Measurements from ENCODE around the gene AFF3.

The AFF3 gene

GRCh38 chr2:99851089-99851488 is 291.3 kb downstream of the AFF3 start:
- no peak for DNase-seq (ENCODE audit: low spot score)
- Histone ChIP-seq H3K9me3 (ENCODE audit: severe bottlenecking) (no peaks in the 10 kb centered on the region), H3K27me3 (ENCODE audit: insufficient read depth, poor library complexity, severe bottlenecking) (no peaks in the 10 kb centered on the region), H3K27ac (ENCODE audit: poor library complexity, severe bottlenecking) (no peak overlapping the region), H3K4me3 (ENCODE audit: severe bottlenecking) (no peak overlapping the region), H3K36me3 (ENCODE audit: low read depth) (no peaks in the 10 kb centered on the region), H3K4me1 (ENCODE audit: insufficient read depth, poor library complexity, severe bottlenecking) (no peaks in the 10 kb centered on the region)
- ATAC-seq (ENCODE audit: low read depth) = no peak
- no peak for TF ChIP-seq CTCF (IDR thresholded peaks at IDR 0.05; ENCODE audit: poor library complexity, severe bottlenecking)

- H3K27me3 ChIP-seq (ENCODE audit: insufficient read depth, poor library complexity, severe bottlenecking) = no peaks in the 10 kb centered on the region
- H3K4me1 ChIP-seq (ENCODE audit: insufficient read depth, poor library complexity, severe bottlenecking) = no peaks in the 10 kb centered on the region
- H3K4me3 ChIP-seq (ENCODE audit: severe bottlenecking) = no peak overlapping the region
- no peak for TF ChIP-seq CTCF (IDR thresholded peaks at IDR 0.05; ENCODE audit: poor library complexity, severe bottlenecking)
- H3K27ac ChIP-seq (ENCODE audit: poor library complexity, severe bottlenecking) = no peak overlapping the region
- no peaks in the 10 kb centered on the region for H3K36me3 ChIP-seq (ENCODE audit: low read depth)
- DNase-seq (ENCODE audit: low spot score) (no peak), ATAC-seq (ENCODE audit: low read depth) (no peak)
- no peaks in the 10 kb centered on the region for H3K9me3 ChIP-seq (ENCODE audit: severe bottlenecking)
Measured at GRCh38 chr2:99850084-99850710, 292.2 kb downstream of the AFF3 start.

DNA sequence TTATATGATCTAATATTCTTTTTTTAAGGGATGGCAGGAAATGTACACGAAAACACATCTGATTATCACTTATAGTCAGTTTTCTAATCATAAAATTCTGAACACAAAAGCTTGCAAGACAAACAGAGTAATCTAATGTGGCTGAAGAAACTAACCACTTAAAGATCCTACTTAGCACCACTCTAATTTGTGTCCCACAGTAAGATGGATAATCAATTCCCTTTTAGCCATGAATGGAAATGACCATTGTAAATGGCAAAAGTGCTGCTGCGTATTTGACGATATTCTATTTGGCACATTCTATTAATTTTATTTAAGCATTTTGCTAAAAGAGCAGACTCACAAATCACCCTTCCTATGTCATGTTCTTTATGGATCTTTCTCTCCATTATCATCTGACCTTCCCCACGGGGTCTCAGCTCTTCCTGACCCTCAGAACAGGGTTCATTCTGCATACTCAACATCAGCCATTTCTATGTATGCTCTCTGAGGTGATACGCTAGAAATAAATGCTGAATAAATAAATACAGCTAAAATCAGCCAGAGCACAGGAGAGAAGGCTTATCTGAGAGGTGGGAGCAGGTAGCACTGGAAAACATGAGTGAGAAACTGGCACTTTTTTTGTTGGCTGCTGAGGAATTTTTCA is 295.8 kb downstream of the AFF3 start:
- DNase-seq (ENCODE audit: low spot score) (no peak), ATAC-seq (ENCODE audit: low read depth) (no peak)
- TF ChIP-seq CTCF (IDR thresholded peaks at IDR 0.05; ENCODE audit: poor library complexity, severe bottlenecking) = no peak
- Histone ChIP-seq H3K9me3 (ENCODE audit: severe bottlenecking) (no peaks in the 10 kb centered on the region), H3K4me3 (ENCODE audit: severe bottlenecking) (no peak overlapping the region), H3K27me3 (ENCODE audit: insufficient read depth, poor library complexity, severe bottlenecking) (no peaks in the 10 kb centered on the region), H3K36me3 (ENCODE audit: low read depth) (no peaks in the 10 kb centered on the region), H3K27ac (ENCODE audit: poor library complexity, severe bottlenecking) (no peak overlapping the region), H3K4me1 (ENCODE audit: insufficient read depth, poor library complexity, severe bottlenecking) (no peaks in the 10 kb centered on the region)

DNA sequence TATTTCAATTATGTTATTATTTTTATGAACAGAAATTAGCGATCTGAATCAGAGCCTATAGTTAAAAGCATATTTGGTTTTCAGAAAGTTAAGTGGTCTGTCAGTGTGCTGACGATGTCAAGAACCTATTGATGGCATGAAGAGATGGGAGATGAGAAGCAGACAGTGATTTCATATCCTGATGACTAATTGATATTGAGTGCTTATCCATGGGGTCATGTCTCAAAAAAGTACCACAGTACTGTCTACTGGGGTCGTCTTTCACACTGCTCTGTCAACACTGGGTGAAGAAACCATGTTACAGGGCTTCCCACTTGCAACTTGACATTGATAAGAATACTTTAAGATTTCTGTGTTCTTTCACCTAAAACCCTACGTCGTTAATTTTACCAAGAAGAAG is 297.1 kb downstream of the AFF3 start:
- H3K9me3 ChIP-seq (ENCODE audit: severe bottlenecking) = no peaks in the 10 kb centered on the region
- no peak for TF ChIP-seq CTCF (IDR thresholded peaks at IDR 0.05; ENCODE audit: poor library complexity, severe bottlenecking)
- no peaks in the 10 kb centered on the region for H3K36me3 ChIP-seq (ENCODE audit: low read depth)
- no peak overlapping the region for H3K27ac ChIP-seq (ENCODE audit: poor library complexity, severe bottlenecking)
- DNase-seq (ENCODE audit: low spot score) (no peak), ATAC-seq (ENCODE audit: low read depth) (no peak)
- no peaks in the 10 kb centered on the region for H3K27me3 ChIP-seq (ENCODE audit: insufficient read depth, poor library complexity, severe bottlenecking)
- H3K4me1 ChIP-seq (ENCODE audit: insufficient read depth, poor library complexity, severe bottlenecking) = no peaks in the 10 kb centered on the region
- H3K4me3 ChIP-seq (ENCODE audit: severe bottlenecking) = no peak overlapping the region

DNA sequence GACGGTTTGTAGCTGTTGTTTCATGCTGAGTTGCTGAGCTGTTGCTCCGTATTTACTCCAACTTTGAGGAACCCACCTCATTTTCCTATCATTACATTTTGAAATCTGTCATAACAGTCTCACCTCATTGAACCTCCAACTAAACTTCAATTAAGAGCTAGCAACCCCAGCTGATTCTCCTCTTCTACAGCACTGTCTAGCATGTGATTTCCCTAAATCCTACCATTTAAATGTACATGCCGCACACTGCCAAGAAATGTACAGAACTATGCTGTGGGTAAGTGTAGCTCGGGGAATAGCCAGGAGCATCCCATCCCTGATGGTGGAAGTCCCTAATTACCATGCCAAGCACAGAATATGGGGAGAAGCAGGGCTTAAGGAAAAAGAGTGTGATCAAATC is 299.9 kb downstream of the AFF3 start:
- DNase-seq (ENCODE audit: low spot score) (no peak), ATAC-seq (ENCODE audit: low read depth) (no peak)
- Histone ChIP-seq H3K9me3 (ENCODE audit: severe bottlenecking) (no peaks in the 10 kb centered on the region), H3K4me3 (ENCODE audit: severe bottlenecking) (no peak overlapping the region), H3K27me3 (ENCODE audit: insufficient read depth, poor library complexity, severe bottlenecking) (no peaks in the 10 kb centered on the region), H3K4me1 (ENCODE audit: insufficient read depth, poor library complexity, severe bottlenecking) (no peaks in the 10 kb centered on the region), H3K27ac (ENCODE audit: poor library complexity, severe bottlenecking) (no peak overlapping the region), H3K36me3 (ENCODE audit: low read depth) (no peaks in the 10 kb centered on the region)
- no peak for TF ChIP-seq CTCF (IDR thresholded peaks at IDR 0.05; ENCODE audit: poor library complexity, severe bottlenecking)

All from RWPE2 (cell line).